GM21526 (cell line): ENCODE measurements around the gene COMP.

Experiments
- ATAC-seq: cut with Tn5 transposase; IDR thresholded peaks from one replicate; pipeline ENCODE4 v1.9.1; 2021; ENCODE audit warnings: moderate library complexity; ENCODE audit not compliant: unreplicated experiment, low FRiP score

The COMP gene

DNA sequence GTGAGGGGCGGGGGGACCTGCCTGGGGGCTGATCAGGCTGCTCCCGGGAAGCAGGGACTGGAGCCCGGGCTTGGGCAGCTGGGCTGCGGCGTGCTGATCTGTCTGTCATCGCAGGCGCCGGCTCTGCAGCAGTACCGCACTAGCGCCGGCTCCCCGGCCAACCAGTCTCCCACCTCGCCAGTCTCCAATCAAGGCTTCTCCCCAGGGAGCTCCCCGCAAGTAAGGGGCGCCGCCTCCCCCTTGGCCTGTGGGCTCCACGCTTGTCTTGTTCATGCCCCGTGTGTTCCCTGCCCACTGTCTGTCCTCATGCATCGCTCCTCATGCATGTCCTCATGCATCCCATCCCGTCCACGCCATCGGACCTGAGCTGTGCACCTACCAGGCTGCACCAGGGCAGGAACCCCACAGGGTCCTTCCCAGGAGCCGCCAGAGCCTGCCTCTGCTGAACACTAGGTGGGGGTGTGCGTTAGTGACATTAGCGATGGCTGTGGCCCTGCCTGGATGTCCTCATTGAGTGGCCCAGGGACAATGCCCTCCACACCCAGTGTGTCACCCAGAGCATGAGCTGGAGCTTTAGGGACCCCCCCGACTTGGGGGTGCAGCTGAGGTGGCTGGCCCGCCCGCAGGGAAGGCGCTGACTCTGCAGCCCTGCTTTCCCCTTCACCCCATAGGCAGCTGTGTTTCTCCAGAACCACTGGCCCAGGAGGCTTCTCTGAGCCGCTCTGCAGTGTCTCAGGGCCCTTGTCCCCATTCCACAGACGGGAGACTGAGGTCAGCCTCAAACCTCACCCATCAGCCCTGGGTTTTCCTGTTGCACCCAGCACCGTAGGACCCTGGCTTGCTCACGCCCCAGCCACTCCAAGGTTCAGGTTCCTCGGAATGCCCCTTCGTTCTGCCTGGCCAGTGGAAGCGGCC, 19.5 kb downstream of the COMP start:
- no peak for ATAC-seq

DNA sequence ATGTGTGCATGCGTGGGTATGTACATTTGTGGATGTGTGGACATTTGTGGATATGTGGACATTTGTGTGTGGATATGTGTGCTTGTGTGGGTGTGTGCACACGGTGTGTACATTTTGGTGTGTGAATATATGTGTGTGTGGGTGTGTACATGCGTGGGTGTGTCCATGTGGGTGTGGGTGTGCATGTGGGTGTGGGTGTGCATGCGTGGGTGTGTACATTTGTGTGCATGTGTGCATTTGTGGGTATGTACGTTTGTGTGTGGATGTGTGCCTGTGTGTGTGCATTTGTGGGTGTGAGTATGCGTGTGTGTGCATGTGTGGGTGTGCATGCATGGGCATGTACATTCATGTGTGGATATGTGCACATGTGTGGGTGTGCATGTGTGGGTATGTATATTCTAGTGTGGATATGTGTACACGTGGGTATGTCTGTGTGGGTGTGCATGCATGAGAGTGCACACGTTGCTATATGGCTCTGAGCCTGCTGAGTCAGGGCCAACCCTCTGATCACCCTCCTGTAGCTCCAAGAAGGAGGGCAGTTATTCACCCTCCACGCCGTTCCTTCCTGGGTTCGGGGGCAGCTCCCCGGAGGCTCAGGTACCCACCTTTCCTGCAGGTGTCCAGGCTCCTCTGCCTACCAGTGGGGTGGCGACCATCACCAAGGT, 20.3 kb downstream of the COMP start:
- ATAC-seq = no peak

DNA sequence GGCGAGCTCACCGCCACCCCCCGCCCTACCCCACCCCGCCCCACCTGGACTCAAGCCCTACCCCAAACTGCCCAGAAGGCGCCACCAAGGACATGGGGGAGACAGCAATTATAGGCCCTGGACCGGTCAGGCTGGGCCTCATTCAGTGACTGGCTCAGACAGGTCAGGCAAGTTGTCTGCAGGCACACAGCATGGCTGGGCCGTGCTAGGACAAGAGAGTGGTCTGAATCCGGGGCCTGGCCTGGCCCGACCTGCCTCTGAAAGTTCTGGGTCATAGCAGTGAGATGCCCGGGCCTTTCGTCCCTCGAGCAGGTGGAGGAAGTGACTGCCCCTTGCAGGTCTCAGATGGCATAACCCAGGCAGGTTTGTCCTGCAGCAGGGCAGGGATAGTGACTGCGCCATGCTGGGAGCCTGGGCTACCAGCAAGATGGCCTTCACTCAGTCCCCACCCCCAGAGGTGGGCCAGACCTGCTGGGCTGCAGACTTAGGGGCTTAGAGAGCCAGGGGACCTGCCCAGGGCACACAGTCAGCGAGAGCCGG, 21.0 kb downstream of the COMP start:
- ATAC-seq = no peak

DNA sequence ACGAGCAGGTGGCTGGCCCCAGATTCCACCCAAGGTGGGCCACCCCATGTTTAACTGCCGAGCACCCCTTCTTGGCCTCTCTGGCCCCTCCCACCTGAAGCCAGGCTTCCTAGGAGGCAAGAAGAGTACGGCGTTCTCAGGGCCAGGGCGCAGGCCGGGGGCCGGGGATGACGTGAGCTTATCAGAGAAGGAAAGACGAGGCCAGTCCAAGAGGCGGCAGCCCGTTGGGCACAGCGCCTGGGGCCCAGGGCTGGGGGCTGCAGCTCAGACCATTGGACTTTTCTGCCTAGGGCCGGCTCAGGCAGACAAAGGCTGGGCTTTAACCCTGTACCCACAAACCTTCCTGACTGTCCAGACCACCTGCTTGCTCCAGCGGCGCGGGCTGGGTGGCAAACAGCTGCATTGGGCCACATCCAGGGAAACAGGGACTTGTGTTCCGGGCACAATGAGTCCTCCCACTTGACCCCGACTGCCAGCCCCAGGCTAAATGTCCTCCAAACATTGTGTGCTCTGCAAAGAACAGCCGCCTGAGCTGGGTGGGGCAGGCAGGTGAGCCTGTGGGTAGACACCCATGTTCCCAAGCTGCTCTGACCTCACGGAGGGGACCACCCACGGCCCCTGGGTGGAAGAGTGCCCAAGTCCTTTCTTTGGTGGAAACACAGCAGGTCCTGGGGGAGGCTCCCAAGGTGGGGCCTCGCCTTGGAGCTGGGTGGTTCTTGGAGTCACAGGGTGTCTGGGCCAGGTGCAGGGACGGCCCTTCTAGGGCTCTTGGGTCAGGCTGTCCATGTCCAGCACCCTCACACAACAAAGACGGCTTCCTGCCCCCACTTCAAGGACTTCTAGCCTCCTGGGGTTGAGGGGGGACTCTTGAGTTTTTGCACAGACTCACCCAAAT, 21.9 kb downstream of the COMP start:
- no peak for ATAC-seq

DNA sequence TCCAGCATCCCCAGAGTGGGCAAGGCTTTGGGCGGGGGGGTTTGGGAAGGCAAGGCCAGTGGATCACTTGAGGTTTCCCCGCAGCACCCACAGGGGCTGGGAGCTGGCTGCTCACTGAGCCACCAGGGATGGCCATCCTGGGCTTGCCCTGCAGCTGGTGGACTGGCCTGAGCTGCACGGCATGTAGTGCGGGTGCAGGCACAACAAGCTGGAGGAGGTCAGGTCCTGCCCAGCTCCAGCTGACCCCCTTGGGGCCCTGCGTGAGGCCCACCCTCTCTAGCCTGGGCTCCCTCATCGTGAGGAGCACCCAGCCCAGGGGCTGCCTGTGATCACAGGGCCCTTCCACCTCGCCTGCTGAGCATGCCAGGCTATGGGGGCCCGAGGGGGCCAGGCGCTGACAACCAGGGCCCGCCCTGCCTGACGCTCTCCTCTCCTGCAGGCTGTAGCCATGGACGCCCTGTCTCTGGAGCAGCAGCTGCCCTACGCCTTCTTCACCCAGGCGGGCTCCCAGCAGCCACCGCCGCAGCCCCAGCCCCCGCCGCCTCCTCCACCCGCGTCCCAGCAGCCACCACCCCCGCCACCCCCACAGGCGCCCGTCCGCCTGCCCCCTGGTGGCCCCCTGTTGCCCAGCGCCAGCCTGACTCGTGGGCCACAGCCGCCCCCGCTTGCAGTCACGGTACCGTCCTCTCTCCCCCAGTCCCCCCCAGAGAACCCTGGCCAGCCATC, 22.9 kb downstream of the COMP start:
- ATAC-seq = no peak

DNA sequence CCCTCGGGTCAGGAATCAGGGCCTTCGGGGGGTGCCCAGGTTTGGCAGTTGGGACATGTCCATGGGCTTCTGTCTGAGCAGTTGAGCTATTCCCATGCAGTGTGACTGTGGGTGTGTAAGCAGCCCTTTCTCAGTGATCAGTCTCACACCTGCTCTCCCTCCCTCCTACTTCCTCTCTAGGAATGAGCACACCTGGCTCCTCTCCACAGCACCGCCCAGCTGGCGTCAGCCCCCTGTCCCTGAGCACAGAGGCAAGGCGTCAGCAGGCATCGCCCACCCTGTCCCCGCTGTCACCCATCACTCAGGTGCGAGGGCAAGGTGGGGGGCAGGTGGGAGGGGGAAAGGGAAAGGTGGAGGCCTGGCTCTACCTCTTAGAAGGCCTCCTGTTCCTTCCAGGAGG, 25.9 kb downstream of the COMP start:
- ATAC-seq = no peak

DNA sequence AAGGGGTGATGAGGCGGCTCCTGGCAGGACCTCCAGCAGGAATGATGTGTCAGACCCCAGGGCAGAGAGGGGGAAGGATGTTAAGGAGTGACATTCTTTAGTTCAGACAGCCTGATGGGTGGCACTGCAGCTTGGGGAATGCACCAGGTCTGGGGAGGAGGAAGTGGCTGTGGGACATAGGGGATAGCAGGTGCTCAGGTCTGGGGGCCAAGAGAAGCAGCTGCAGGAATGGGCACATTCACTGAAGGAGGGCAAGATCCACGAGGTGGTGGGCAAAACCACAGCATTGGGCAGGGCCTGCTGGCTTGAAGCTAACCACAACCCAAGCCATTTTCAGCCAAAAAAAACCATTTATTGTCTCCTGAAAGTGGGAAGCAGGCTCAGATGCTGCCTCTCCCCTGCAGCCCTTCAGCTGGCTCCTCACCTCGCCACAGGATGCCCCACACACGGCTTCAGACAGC, 26.5 kb downstream of the COMP start:
- ATAC-seq = no peak

DNA sequence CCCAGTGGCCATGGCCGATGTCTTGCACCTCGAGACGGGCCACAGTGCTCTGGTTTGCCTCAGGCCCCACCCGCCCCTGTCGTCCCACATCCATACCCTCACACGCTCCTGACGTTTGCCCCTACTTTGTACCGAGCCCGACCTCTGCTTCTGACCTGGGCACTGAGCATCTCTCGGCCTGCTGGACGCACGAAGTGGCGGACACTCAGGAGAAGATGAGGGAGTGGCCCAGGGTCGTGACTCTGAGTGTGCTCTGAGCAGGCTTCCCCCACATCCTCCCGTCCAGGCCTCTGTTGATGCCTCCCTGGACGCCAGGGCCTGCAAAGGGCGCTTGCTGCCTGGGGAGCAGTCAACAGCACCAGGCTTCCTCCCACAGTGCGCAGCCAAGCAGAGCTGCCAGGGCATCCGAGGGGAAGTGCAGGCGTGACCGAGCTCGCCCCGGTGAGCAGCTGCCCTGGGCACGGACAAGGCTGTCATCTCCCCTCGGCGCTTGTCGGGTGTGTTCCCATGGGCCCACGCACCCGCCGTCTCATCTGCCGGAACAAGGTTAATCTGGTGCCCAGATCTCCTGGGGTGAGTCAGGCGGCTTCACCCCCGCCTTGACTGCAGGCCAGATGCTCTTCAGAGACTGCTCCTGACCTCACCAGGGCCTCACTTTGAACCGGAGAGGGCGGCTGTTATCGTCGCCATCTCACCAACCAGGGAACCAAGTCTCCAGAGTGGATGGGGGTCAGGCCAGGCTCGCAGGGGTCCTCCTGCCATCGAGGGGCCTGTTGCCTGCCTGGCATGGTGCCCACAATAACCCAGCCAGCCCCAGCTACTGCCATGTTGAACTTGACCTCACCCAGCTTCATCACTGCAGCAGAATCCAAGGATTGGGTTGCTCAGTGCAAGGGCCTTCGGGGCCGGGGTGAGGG, 27.2 kb downstream of the COMP start:
- no peak for ATAC-seq

DNA sequence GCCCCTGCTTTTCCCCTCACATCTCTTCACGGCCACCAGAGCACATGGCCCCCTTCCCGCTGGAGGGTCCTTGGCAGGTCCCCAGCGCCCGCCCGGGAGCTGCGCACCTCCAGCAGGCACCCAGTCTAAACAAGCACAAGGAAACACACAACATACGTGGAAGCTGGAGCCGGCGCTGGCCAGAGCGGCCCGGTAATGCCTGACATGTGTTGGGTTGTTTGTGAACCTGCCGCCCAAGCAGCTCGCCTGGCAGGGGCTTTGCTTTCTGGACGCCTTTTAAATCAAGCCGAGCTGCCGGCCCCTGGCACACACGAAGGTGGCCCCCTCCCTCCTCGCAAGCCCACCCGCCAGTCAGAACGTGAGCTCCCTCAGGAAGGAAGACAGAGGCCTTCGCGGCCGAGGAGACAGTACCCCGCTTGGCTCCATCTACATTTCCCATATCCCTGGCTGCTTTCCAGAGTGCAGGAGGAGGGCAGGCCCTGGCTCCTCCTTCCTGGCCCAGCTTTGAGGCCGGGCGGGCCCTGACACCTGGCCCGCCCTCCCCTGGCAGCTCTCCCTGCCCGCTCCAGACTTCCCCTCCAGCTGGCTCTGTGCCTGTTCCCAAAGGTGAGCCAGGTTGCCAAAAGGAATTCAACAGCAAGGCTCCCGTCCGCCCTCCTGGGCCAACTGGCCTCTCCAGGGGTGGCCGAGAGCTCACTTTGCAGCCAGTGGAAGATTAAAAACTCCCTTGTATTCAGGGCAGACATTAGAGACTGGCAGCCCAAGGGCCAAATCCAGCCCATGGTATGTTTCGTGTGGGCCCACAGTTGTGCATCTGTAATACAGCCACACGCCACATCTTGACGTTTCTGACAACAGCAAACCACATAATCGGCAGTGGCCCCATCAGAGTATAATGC, 28.7 kb downstream of the COMP start:
- ATAC-seq = no peak

DNA sequence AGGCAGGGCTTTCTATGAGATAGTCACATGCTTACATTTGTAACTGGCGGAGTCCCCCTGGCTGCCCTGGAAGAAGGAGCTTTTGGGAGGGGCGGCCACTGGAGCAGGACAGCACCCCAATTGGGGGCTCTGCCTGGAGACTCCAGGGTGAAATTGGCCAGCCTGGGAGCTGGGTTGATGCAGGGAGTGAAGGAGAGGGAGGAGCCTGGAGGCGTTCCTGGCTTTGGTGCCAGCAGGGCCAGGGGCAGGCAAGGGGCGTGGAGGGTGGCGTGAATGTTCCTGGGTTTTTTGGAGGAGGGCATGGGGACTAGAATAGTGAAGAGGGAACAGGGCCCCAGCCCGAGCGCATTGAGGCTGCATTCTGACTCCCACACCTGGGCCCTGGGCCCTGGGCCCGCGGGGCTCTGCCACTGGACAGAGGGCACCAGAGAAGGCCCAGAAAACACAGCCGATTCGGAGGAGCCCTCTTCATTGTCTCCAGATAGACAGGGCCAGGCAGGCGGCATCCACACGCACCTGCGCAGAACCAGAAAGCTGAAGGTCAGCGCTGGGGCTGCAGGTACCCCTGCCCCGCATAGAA, 29.5 kb downstream of the COMP start:
- no peak for ATAC-seq

DNA sequence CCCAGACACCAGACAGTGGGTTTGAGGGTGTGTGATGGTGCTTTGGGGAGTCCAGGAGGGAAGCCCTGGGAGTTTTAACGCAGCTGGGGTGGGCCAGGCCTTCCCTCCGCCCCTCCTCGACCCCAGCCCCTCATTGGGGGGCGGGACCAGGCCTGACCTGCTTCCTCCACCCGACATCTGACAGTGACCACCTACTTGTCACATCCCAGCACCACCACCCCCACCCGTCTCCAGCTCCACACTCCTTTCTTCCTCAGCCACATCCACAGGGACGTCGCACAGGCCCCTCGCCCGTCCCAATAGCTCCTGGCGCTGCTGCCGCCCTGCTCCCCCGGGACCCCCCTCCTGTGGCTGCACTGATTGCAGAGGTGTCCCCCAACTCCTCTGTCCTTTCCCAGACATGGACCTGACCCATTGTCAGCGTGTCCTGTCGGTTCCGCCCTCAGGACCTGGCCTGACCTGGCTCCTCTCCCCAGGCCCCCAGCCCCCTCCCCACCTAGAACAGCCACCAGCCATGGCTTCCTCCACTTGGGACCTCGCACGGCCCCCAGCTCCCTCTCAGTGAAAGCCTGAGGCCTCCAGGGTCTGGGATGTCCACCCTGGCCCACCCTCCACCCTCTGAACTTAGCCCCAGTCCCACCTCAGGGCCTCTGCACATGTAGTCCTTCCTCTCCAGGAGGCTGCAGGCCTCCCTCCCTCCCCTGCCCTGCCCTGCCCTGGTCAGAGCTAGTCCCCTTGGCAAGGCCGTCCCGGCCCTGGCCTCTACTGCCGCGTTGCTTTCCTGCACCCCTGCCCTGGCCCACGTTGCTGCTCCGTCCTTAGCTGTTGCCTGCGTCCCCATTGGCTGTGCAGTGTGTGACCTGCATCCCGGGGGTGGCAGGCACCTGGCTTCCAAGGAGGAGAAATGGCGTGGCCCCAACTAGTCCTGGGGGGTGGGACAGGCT, 30.4 kb downstream of the COMP start:
- ATAC-seq = no peak

DNA sequence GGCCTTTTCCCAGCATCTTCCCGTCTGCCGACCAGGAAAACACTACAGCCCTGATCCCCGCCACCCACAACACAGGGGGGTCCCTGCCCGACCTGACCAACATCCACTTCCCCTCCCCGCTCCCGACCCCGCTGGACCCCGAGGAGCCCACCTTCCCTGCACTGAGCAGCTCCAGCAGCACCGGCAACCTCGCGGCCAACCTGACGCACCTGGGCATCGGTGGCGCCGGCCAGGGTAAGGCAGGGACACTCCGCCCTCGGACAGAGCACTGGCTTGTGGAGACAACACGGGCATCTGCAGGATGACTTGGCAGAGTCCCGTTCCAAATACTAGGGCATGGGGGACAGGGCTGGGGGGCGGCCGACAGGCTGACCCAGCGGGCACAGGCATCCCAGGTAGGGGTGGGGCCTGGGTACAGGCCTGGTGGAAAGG, 31.1 kb downstream of the COMP start:
- no peak for ATAC-seq

DNA sequence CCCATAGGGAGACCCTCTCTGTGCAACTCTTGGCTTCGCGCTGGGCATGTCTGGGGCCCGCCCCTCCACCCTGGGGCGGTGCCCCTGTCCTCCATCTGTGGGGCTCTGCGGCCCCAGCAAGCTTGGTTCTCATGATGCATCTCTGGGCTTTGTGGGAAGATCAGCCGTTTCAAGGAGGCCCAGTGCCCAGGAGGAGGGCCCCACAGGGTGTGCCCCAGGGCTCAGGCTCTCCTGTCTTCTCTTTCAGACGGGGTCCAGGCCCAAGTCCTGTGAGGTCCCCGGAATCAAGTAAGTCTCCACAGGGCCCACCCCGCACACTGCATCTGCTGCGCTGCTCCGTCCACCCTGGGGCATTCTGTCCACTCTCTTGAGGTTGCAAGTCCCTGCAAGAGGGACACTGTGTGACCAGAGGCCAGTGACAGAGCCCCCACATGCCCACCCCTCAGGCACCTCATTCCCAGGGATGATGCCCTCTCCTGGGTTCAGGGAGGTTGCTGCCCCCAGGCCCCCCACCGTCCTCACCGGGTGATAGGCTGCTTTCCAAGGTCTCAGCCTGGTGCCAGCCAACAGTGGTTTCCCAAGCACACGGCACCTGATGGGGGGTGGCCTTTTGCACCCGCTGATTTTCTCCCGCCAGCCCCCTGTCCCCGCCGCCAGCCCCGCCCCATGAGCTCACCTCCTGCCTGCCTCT, 31.7 kb downstream of the COMP start:
- ATAC-seq = no peak

DNA sequence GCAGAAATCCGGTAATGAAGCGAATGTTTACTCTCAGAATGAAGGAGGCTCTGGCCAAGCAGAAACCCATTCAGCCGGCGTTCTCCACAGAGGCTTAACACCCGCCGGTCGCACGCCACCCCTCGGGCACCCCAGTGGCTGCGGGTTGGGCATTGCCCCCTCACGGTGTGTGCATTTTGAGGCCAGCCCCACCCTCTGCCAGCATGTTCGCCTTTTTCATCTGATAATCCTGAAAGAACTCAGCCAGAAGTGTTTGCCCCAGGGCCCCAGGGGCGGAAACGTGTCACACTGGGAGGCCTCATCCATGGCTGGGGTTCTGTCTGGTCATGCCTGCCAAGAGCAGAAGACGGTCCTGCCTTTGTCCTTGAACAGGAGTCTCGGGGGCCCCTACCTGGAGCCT, 34.2 kb downstream of the COMP start:
- no peak for ATAC-seq

DNA sequence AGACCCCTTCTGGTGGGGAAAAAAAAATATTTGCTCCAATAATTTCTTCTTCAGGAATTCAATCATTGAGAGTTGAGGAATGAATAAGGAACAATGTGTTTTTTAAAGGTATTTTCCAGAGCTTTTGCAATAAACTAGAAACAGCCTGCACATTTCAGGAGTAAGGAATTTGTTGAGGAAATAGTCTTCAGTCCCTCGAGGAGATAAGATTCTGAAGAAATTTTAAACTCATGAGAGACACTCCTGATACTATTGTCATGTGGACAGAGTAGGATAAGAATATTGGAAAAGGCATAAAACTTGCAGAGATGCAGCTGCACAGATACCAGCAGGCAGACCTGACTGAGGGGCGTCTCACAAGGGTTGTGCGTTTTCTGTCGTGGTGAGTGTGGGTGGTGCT, 36.6 kb downstream of the COMP start:
- ATAC-seq = no peak

DNA sequence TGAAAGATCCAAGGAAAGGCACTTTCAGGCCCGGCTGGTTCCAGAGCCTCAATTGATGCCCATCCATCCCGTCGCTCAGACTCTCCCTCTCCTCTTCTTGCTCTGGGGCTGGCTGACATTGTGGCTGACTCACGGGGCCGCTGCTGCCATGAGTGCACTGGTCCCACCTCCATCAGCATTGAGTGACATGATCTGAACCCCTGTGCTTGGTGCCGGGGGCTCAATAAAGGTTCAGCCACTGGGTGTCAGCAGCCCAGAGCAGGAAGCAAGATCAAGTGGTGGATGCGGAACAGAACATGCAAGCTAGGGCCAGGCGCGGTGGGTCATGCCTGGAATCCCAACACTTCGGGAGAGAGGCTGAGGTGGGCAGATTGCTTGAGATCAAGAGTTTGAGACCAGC, 39.5 kb downstream of the COMP start:
- no peak for ATAC-seq
